HepG2 (cell line): ENCODE data around the gene CARD19.

Experiments used
- ELK4 ChIP-seq: sonication (generic); formaldehyde crosslinking; IDR thresholded peaks from 2 replicates; pipeline ENCODE4 v1.9.0; 2021; ENCODE audit warnings: missing genetic modification reagents, borderline replicate concordance
- IRF2 ChIP-seq: IDR thresholded peaks from 2 replicates; pipeline ENCODE4 v1.6.1; 2018; ENCODE audit warnings: missing genetic modification reagents, missing compliant biosample characterization
- RXRA ChIP-seq: sonication (generic); formaldehyde crosslinking; IDR thresholded peaks from 2 replicates; pipeline ENCODE4 v1.5.1; 2020; ENCODE audit warnings: missing genetic modification reagents
- SP1 ChIP-seq, 2 experiments: fragments of 450-650 bp in 1 of 2; sonication (generic) in 1 of 2; formaldehyde crosslinking in 1 of 2; IDR thresholded peaks; 2 replicates each; pipeline versions ENCODE4 v1.4.0 to v1.6.1; 2016 to 2020; ENCODE audit warnings: missing genetic modification reagents in 1 of 2
- SRSF9 ChIP-seq: fragments of 200-400 bp; formaldehyde crosslinking; IDR thresholded peaks from 2 replicates; pipeline ENCODE4 v1.6.1; 2018; ENCODE audit warnings: borderline replicate concordance, mild to moderate bottlenecking, low read depth, low read length; ENCODE audit not compliant: insufficient read depth, poor library complexity, severe bottlenecking
- ZNF230 ChIP-seq: sonication (generic); formaldehyde crosslinking; IDR thresholded peaks from 2 replicates; pipeline ENCODE4 v1.4.0; 2020; ENCODE audit warnings: mild to moderate bottlenecking, missing genetic modification reagents
- TF ChIP-seq, protein P1 (sequence below): sonication (generic); formaldehyde crosslinking; conservative IDR thresholded peaks from 2 replicates; pipeline ENCODE4 v1.4.0; 2020; ENCODE audit warnings: missing genetic modification reagents

- TF ChIP-seq RXRA (CRISPR knock-in tag) (no peak), SRSF9 (no peak), SP1 (IDR thresholded peaks at IDR 0.05) (no peak), SP1 (CRISPR knock-in tag; IDR thresholded peaks at IDR 0.05) (no peak), ZNF230 (CRISPR knock-in tag) (no peak), IRF2 (CRISPR knock-in tag) (no peak), ELK4 (CRISPR knock-in tag) (no peak)
- TF ChIP-seq, protein P1, sequence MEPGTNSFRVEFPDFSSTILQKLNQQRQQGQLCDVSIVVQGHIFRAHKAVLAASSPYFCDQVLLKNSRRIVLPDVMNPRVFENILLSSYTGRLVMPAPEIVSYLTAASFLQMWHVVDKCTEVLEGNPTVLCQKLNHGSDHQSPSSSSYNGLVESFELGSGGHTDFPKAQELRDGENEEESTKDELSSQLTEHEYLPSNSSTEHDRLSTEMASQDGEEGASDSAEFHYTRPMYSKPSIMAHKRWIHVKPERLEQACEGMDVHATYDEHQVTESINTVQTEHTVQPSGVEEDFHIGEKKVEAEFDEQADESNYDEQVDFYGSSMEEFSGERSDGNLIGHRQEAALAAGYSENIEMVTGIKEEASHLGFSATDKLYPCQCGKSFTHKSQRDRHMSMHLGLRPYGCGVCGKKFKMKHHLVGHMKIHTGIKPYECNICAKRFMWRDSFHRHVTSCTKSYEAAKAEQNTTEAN (CRISPR knock-in tag): no peak
Observed at GRCh38 chr9:93119703-93119952, 23.6 kb downstream of the CARD19 start.
